SJCRH30 (cell line): ENCODE data around the gene OLFM2. TPM values are rescaled to one million over a fixed set of nuclear protein-coding genes. Genes with fewer than 3 reads are reported as not detected.
"Not testable (repeated sequence)": the region's sequence is repeated elsewhere in the genome, so short reads cannot be mapped to it uniquely, and the experiment has no call there.

Experiments used
- DNase-seq, 2 experiments: peaks; one replicate each; pipeline ENCODE4 v3.0.0-alpha.2; 2015 to 2020
- H3K27ac ChIP-seq: fragments of 250-450 bp; sonication (Bioruptor Pico); 2 replicates; pipeline ENCODE4 v1.5.1; 2020; ENCODE audit warnings: mild to moderate bottlenecking, moderate library complexity
- H3K27me3 ChIP-seq: fragments of 250-450 bp; sonication (Bioruptor Pico); 2 replicates; pipeline ENCODE4 v1.5.1; 2020; ENCODE audit warnings: mild to moderate bottlenecking, moderate library complexity
- H3K36me3 ChIP-seq: fragments of 250-450 bp; sonication (Bioruptor Pico); 2 replicates; pipeline ENCODE4 v1.5.1; 2020; ENCODE audit warnings: mild to moderate bottlenecking, moderate library complexity
- H3K4me1 ChIP-seq: fragments of 250-450 bp; sonication (Bioruptor Pico); 2 replicates; pipeline ENCODE4 v1.5.1; 2020; ENCODE audit warnings: mild to moderate bottlenecking, moderate library complexity
- H3K4me3 ChIP-seq: fragments of 250-450 bp; sonication (Bioruptor Pico); 2 replicates; pipeline ENCODE4 v1.5.1; 2020; ENCODE audit warnings: mild to moderate bottlenecking, moderate library complexity
- H3K9me3 ChIP-seq: fragments of 250-450 bp; sonication (Bioruptor Pico); replicated peaks from 2 replicates; pipeline ENCODE4 v1.5.1; 2020; ENCODE audit warnings: mild to moderate bottlenecking, moderate library complexity
- total RNA-seq: library from RNA; depleted of rRNA; stranded (reverse); fragments of >200 nt; shearing (Covaris generic); gene quantifications from 2 replicates; pipeline ENCODE4 v1.2.3, GENCODE V29; 2014

The OLFM2 gene
- total RNA-seq, 1 experiment from 2014 or later, result 0.20 TPM

GRCh38 chr19:9953802-9954542 is 17.7 kb upstream of the OLFM2 start:
- Histone ChIP-seq H3K27ac (no peak overlapping the region), H3K4me1 (no peaks in the 10 kb centered on the region), H3K4me3 (no peak overlapping the region), H3K9me3 (no peaks in the 10 kb centered on the region), H3K36me3 (no peaks in the 10 kb centered on the region), H3K27me3 (no peaks in the 10 kb centered on the region)
- DNase-seq, result no peak

DNA sequence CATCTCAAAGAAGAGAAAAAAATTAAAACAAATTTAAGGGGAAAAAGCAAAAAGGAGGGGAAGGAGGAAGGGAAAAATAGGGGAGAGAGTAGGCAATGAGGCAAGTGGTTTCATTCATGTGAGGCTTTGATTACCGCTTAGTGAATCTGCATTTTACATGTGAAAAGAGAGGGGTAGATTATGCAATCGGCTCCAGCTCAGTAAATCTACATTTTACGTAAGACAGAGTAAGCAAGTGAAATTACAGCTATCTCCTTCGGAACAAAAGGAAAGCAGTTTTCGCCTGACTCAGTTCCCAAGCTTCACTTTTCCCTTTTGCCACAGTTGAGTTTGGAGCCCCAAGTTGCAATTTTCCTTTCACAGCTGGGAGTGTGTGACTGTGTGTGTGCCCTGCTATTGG is 16.0 kb upstream of the OLFM2 start:
- H3K27ac ChIP-seq, result no peak overlapping the region
- no peaks in the 10 kb centered on the region for H3K36me3 ChIP-seq
- H3K9me3 ChIP-seq, result no peaks in the 10 kb centered on the region
- H3K27me3 ChIP-seq, result no peaks in the 10 kb centered on the region
- H3K4me1 ChIP-seq, result no peaks in the 10 kb centered on the region
- DNase-seq, result no peak
- H3K4me3 ChIP-seq, result no peak overlapping the region

DNA sequence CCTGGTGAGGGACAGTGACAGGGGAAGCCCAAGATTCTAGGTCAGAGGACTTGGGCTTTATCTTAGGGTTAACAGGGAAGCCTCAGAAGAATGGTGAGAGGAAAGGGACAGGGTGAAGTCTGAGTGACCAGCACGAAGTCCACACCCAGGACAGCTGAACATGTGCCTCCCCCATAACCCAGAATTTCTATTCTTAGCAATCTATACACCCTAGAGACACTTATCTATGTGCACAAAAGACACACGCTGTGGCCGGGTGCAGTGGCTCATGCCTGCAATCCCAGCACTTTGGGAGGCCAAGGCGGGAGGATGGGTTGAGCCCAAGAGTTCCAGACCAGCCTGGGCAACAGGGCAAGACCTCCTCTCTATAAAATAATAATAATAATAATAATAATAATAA is 11.1 kb upstream of the OLFM2 start:
- Histone ChIP-seq H3K27me3 (no peaks in the 10 kb centered on the region), H3K4me3 (no peak overlapping the region), H3K36me3 (no peaks in the 10 kb centered on the region), H3K9me3 (no peaks in the 10 kb centered on the region), H3K27ac (no peak overlapping the region), H3K4me1 (no peaks in the 10 kb centered on the region)
- DNase-seq, result no peak

GRCh38 chr19:9946528-9947125 is 10.3 kb upstream of the OLFM2 start:
- H3K4me3 ChIP-seq, H3K27me3 ChIP-seq, H3K4me1 ChIP-seq, DNase-seq, H3K9me3 ChIP-seq, H3K36me3 ChIP-seq, H3K27ac ChIP-seq: not testable (repeated sequence)

DNA sequence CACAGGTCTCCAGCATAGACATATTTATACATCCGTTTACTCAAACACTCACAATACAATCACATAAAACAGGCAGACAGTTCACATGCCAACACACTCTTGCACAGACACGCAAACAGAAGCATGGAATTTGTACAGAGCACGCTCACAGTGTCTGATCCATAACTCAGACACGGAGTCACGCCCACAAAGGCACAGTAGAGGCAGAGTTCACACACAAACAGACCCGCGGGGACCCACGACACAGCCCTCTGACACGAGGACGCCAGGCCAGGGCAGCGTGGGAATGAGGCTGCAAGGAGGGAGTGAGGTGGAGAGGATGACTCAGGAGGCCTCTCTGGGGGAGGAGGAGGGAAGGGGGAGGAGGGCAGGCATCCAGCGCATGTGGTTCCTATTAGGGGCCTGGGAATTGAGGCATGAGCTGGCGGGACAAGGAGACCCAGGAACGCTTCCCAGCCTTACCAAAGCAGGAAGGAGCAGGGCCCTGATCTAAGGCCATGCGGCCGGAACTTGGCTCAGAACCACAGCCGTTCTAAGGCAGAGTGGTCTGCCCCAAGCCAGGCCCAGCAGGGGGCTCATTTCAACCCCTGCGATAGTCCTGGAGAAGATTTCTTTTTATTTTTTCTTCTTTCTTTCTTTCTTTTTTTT is 9.1 kb upstream of the OLFM2 start:
- peak; percentile 14 to 23 for DNase-seq
- no peaks in the 10 kb centered on the region for H3K36me3 ChIP-seq
- no peaks in the 10 kb centered on the region for H3K27me3 ChIP-seq
- H3K4me1 ChIP-seq, result no peaks in the 10 kb centered on the region
- no peak overlapping the region for H3K27ac ChIP-seq
- no peak overlapping the region for H3K4me3 ChIP-seq
- no peaks in the 10 kb centered on the region for H3K9me3 ChIP-seq

- Histone ChIP-seq H3K27ac (no peak overlapping the region), H3K9me3 (no peaks in the 10 kb centered on the region), H3K27me3 (no peaks in the 10 kb centered on the region), H3K4me1 (no peaks in the 10 kb centered on the region), H3K4me3 (no peak overlapping the region), H3K36me3 (no peaks in the 10 kb centered on the region)
- DNase-seq, result no peak
Observed at GRCh38 chr19:9943744-9944143, 7.4 kb upstream of the OLFM2 start.

GRCh38 chr19:9941671-9942070 is 5.4 kb upstream of the OLFM2 start:
- H3K27me3 ChIP-seq, result no peaks in the 10 kb centered on the region
- H3K9me3 ChIP-seq, result no peaks in the 10 kb centered on the region
- H3K4me1 ChIP-seq, result no peaks in the 10 kb centered on the region
- no peaks in the 10 kb centered on the region for H3K36me3 ChIP-seq
- no peak overlapping the region for H3K4me3 ChIP-seq
- H3K27ac ChIP-seq, result no peak overlapping the region
- no peak for DNase-seq

DNA sequence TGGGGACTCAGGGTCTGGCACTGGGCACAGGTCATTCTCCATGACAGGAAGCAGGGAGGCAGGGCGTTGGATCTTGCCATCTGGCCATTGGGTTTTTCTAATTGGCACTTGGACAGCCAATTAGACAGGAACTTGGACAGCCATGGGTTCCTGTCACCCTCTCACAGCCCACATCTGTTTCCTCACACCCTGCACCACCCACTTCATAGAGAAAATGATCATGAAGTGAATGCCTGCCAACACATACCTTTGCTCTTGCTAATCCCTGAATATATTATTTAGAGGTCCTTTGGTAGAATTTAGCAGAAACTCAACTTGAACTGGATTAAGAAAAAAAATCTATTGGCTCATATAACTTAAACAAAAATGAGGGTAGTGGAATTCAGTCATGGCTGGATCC is 4.9 kb upstream of the OLFM2 start:
- Histone ChIP-seq H3K36me3 (no peaks in the 10 kb centered on the region), H3K4me3 (no peak overlapping the region), H3K4me1 (no peaks in the 10 kb centered on the region), H3K27ac (no peak overlapping the region), H3K27me3 (no peaks in the 10 kb centered on the region), H3K9me3 (no peaks in the 10 kb centered on the region)
- no peak for DNase-seq

GRCh38 chr19:9940778-9941177 is 4.5 kb upstream of the OLFM2 start:
- no peak overlapping the region for H3K4me3 ChIP-seq
- no peaks in the 10 kb centered on the region for H3K27me3 ChIP-seq
- H3K4me1 ChIP-seq, result no peaks in the 10 kb centered on the region
- H3K36me3 ChIP-seq, result no peaks in the 10 kb centered on the region
- no peaks in the 10 kb centered on the region for H3K9me3 ChIP-seq
- no peak for DNase-seq
- no peak overlapping the region for H3K27ac ChIP-seq

DNA sequence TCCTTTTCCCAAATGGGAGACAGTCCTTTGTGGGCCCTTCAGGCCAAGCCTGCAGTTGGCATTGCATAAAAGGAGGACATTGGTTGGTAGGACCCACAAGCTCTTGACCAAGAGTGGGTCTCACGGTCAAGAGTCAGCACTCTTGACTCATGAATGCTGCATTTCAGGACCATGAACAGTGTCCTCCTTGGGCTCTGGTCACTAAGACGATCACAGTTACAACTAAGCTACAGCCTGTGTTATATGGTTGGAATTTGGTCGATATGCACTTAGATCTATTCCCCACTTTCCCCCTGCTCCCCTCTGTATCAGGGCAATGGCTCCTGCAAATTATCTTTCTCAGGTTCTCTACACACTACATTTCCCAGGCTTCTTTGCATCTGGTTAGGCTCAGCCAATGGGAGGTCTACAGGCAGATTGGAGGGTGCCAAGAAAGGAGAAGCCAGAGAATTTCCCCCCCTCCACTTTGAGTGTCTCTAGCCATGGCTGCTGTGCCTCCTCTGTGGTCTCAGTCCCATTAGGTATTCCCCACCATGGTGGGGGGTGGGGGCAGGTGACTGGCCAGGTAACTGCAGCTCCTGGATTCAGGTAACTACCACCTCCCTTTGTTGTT is 3.1 kb upstream of the OLFM2 start:
- no peak overlapping the region for H3K27ac ChIP-seq
- H3K9me3 ChIP-seq, result no peaks in the 10 kb centered on the region
- no peak overlapping the region for H3K4me3 ChIP-seq
- no peak for DNase-seq
- H3K36me3 ChIP-seq, result no peaks in the 10 kb centered on the region
- H3K27me3 ChIP-seq, result no peaks in the 10 kb centered on the region
- no peaks in the 10 kb centered on the region for H3K4me1 ChIP-seq

DNA sequence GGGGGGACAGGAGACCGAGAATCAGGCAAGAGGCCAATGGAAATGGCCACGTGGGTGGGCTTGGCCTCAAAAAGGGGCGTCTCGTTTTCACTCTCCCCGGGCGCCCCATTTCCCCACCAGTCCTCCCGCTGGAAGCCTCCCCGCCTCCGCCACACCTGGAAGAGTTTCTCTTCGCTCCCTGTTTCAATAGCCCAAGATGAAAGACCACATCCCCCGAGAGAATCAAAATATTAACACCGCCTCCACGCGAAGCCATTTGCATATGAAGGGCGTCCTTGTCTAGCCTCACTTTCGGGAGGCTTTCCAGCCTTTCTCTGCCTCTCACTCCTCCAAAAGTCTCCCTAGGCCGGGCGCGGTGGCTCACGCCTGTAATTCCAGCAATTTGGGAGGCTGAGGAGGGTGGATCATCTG is 691 bp upstream of the OLFM2 start:
- H3K9me3 ChIP-seq, result no peaks in the 10 kb centered on the region
- no peak overlapping the region for H3K4me3 ChIP-seq
- no peak overlapping the region for H3K27ac ChIP-seq
- no peaks in the 10 kb centered on the region for H3K36me3 ChIP-seq
- DNase-seq, result no peak
- H3K4me1 ChIP-seq, result no peaks in the 10 kb centered on the region
- H3K27me3 ChIP-seq, result no peaks in the 10 kb centered on the region

DNA sequence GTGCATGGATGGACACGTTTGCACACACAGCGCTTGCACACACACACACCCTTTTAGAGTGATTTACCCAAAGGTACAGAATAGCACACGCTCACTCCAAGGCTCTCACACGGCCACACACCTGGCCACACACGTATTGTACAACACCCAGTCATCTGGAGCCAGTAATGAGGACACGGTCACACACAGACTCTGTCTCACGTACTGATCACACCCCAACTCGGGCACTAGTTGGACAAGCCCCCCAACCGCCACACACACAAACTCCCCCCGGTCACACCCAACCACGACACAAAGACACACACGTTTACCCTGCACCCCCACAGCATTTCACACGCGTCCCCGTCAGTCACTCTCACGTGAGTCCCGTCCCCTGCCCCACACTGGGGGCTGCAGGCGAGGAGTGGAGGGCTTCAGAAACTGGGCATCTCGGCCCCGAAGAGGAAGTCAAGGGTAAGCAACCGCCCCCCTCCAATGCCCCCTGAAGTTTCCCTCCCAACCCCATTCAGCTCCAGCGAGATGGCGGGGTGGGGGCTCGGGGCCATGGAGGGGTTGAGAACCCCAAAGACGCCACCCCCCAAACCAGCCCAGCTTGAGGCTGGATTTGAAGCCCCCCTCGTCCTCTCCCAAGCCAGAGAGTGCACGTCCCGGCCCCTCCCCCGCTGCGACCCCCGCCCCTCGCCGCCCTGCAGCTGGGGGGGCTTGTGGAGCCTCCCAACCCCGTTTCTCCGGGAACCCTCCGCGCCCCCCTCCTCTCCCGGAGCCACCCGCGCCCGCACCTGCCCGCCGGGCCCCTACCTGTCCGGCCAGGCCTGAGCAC is 599 bp downstream of the OLFM2 start:
- Histone ChIP-seq H3K4me3 (no peak overlapping the region), H3K27me3 (no peaks in the 10 kb centered on the region), H3K9me3 (no peaks in the 10 kb centered on the region), H3K27ac (no peak overlapping the region), H3K4me1 (no peaks in the 10 kb centered on the region), H3K36me3 (no peaks in the 10 kb centered on the region)
- DNase-seq, result no peak

GRCh38 chr19:9934132-9934950 is 2.0 kb downstream of the OLFM2 start:
- Histone ChIP-seq H3K9me3 (no peaks in the 10 kb centered on the region), H3K27me3 (no peaks in the 10 kb centered on the region), H3K36me3 (no peaks in the 10 kb centered on the region), H3K4me1 (no peaks in the 10 kb centered on the region), H3K4me3 (no peak overlapping the region), H3K27ac (no peak overlapping the region)
- peak; percentile 65 to 73 for DNase-seq

DNA sequence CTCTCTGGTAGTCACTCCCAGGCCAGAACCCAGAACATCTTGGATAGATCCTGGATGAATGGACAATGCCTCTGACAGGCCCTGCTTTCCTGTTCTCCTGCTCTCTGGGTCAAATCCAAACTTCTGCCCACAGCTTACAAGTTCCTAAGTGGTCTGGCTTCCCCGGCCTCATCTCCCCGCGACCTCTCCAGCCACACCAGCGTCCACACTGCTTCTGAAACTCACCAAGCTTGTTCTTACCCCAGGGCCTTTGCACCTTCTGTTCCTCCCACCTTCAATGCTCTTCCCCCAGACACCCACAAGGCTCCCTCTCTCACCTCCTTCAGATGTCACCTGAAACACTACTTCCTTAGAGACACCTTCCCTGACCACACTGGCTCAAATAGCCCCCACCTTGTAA is 3.5 kb downstream of the OLFM2 start:
- no peak overlapping the region for H3K4me3 ChIP-seq
- no peaks in the 10 kb centered on the region for H3K4me1 ChIP-seq
- H3K36me3 ChIP-seq, result no peaks in the 10 kb centered on the region
- no peaks in the 10 kb centered on the region for H3K27me3 ChIP-seq
- no peak for DNase-seq
- H3K27ac ChIP-seq, result no peak overlapping the region
- no peaks in the 10 kb centered on the region for H3K9me3 ChIP-seq
